ENCODE data around the gene ANKRD44.

- TF ChIP-seq EZH2 (IDR thresholded peaks at IDR 0.05; ENCODE audit: insufficient read depth, poor library complexity, severe bottlenecking) (no peak), EZH2phosphoT487 (IDR thresholded peaks at IDR 0.05; ENCODE audit: insufficient read depth, low read depth) (no peak)
These were observed 299.6 kb downstream of the ANKRD44 start for GRCh38 chr2:197011021-197011417.
